ENCODE data around the gene C14orf119. TPM values are rescaled to one million over a fixed set of nuclear protein-coding genes. Genes with fewer than 3 reads are reported as not detected.
A peak's percentile ranks its signal among the peaks of the same experiment; 100 is the strongest.

The C14orf119 gene
- total RNA-seq, 4 donors from 2014 or later: 21.3 to 37.1 (median 28.9) TPM

DNA sequence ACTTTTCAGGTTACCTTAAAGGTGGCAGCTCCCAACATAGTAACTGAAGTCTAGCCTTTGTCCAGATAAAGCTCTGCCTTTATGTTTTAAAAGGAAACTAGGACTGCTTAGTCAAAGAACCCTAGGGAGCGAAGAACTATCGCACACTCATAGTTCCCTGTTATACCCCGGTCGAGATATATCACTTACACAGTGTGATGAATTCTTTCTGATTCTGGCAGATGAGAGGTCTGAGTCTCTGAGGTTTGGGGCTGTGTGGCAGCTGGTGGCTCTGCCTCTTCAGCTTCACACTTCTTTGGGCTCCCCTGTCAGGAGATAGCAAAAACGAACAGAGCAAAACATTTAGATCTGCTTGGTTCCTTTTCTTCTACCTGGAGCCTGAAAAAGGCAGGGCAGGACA is 17.3 kb upstream of the C14orf119 start:
- Histone ChIP-seq H3K27ac (peak overlapping the region in 2 of 3 donors; percentile 2 to 22), H3K36me3 (peaks cover 83 to 84% of the 10 kb centered on the region in 2 donors), H3K4me3 (replicated peaks in 1 of 3) (no peak overlapping the region), H3K27me3 (no peaks in the 10 kb centered on the region), H3K4me1 (peaks cover 0 to 3% of the 10 kb centered on the region in 2 donors), H3K9me3 (no peaks in the 10 kb centered on the region)
- intact Hi-C loops (cut with DNase I): loop anchor here (5.0 kb wide), 1 partner anchor 109 kb away; no protein-coding TSS in a partner anchor
- TF ChIP-seq POLR2A (IDR thresholded peaks at IDR 0.05): no peak
- TF ChIP-seq, protein P1, sequence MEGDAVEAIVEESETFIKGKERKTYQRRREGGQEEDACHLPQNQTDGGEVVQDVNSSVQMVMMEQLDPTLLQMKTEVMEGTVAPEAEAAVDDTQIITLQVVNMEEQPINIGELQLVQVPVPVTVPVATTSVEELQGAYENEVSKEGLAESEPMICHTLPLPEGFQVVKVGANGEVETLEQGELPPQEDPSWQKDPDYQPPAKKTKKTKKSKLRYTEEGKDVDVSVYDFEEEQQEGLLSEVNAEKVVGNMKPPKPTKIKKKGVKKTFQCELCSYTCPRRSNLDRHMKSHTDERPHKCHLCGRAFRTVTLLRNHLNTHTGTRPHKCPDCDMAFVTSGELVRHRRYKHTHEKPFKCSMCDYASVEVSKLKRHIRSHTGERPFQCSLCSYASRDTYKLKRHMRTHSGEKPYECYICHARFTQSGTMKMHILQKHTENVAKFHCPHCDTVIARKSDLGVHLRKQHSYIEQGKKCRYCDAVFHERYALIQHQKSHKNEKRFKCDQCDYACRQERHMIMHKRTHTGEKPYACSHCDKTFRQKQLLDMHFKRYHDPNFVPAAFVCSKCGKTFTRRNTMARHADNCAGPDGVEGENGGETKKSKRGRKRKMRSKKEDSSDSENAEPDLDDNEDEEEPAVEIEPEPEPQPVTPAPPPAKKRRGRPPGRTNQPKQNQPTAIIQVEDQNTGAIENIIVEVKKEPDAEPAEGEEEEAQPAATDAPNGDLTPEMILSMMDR (IDR thresholded peaks at IDR 0.05): no peak
- WGBS, 2 donors: 87 to 94% methylated on average over 5 of the region's 5 CpGs
- DNase-seq: no peak

DNA sequence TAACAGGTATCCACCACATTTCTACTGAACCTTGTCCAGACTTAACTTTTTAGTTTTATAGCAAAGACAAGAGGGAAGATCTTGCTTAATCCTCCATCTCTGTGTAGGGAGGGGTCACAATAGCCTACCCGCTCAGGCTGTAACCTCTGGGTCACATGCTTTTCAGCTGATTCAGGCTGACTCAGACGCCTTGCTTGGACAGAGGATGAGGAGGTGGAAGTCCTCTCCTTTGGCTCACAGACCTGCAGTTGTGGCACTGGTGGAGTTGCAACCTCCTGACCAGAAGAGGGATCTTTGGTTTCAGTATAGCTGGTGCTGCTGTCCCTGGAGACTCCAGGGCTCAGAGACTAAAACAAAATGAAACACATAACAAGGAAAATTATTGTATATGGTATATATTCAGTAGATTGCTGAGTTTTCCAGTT is 16.6 kb upstream of the C14orf119 start:
- H3K4me3 ChIP-seq (replicated peaks in 1 of 3): no peak overlapping the region
- peaks cover 0 to 3% of the 10 kb centered on the region in 2 donors for H3K4me1 ChIP-seq
- intact Hi-C loops (cut with DNase I): loop anchor here (5.0 kb wide), 1 partner anchor 109 kb away; no protein-coding TSS in a partner anchor
- no peaks in the 10 kb centered on the region for H3K27me3 ChIP-seq
- H3K36me3 ChIP-seq: peaks cover 79 to 80% of the 10 kb centered on the region in 2 donors
- no peaks in the 10 kb centered on the region for H3K9me3 ChIP-seq
- DNase-seq: peak in 1 of 2 donors; percentile 36
- peak overlapping the region in 1 of 3 donors; percentile 2 for H3K27ac ChIP-seq
- TF ChIP-seq, protein P1 (IDR thresholded peaks at IDR 0.05): no peak
- no peak for TF ChIP-seq POLR2A (IDR thresholded peaks at IDR 0.05)
- 58 to 66% methylated on average over 2 of the region's 2 CpGs for WGBS, 2 donors

DNA sequence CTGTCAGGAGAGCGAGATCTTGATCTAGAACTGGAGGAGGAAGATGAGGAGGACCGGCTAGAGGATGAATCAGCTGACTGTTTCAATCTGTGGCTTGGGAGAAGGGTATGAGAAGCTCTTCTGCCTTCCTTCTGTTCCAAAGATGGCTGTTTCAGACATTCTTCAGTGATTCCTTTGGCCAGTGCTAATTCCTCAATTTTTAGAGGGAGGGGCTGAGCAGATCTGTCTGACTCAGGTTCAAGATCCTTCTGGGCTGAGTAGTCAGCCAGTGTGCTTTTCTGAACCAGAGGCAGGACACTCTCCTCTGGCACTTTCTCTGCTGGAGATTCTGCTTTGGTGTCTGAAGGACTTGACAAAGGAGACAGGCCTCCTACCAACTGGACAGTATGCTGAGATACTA is 15.6 kb upstream of the C14orf119 start:
- peaks cover 73 to 75% of the 10 kb centered on the region in 2 donors for H3K36me3 ChIP-seq
- no peaks in the 10 kb centered on the region for H3K27me3 ChIP-seq
- no peak for DNase-seq
- TF ChIP-seq POLR2A (IDR thresholded peaks at IDR 0.05): no peak
- TF ChIP-seq, protein P1 (IDR thresholded peaks at IDR 0.05): no peak
- H3K9me3 ChIP-seq: no peaks in the 10 kb centered on the region
- 94 to 95% methylated on average over 2 of the region's 2 CpGs for WGBS, 2 donors
- H3K4me3 ChIP-seq (replicated peaks in 1 of 3): no peak overlapping the region
- peaks cover 0 to 3% of the 10 kb centered on the region in 2 donors for H3K4me1 ChIP-seq
- intact Hi-C loops (cut with DNase I): loop anchor here (5.0 kb wide), 1 partner anchor 108 kb away; no protein-coding TSS in a partner anchor
- H3K27ac ChIP-seq: no peak overlapping the region

GRCh38 chr14:23080474-23080873 is 14.8 kb upstream of the C14orf119 start:
- intact Hi-C loops (cut with DNase I): no loop called here
- no peak overlapping the region for H3K27ac ChIP-seq
- H3K4me1 ChIP-seq: peaks cover 0 to 3% of the 10 kb centered on the region in 2 donors
- no peak overlapping the region for H3K4me3 ChIP-seq (replicated peaks in 1 of 3)
- H3K27me3 ChIP-seq: no peaks in the 10 kb centered on the region
- 75 to 80% methylated on average over 1 of the region's 1 CpG for WGBS, 2 donors
- no peak for TF ChIP-seq POLR2A (IDR thresholded peaks at IDR 0.05)
- TF ChIP-seq, protein P1 (IDR thresholded peaks at IDR 0.05): no peak
- H3K9me3 ChIP-seq: no peaks in the 10 kb centered on the region
- H3K36me3 ChIP-seq: peaks cover 69 to 83% of the 10 kb centered on the region in 2 donors
- DNase-seq: no peak

- Histone ChIP-seq H3K9me3 (no peaks in the 10 kb centered on the region), H3K27ac (no peak overlapping the region), H3K27me3 (no peaks in the 10 kb centered on the region), H3K4me3 (replicated peaks in 1 of 3) (no peak overlapping the region), H3K36me3 (peaks cover 49 to 71% of the 10 kb centered on the region in 2 donors), H3K4me1 (peaks cover 2 to 8% of the 10 kb centered on the region in 2 donors)
- TF ChIP-seq, protein P1 (IDR thresholded peaks at IDR 0.05): no peak
- TF ChIP-seq POLR2A (IDR thresholded peaks at IDR 0.05): no peak
- 90 to 93% methylated on average over 3 of the region's 3 CpGs for WGBS, 2 donors
- intact Hi-C loops (cut with DNase I): no loop called here
- DNase-seq: no peak
These were observed 9.8 kb upstream of the C14orf119 start for GRCh38 chr14:23085458-23085857.

All from thyroid gland (tissue), 4 donors.